ENCODE data around the gene ARHGEF6.

ARHGEF6 gene

GRCh38 chrX:136662976-136663375, 117.8 kb downstream of the ARHGEF6 start:
- Histone ChIP-seq H3K9me3 (ENCODE audit: control insufficient read depth, insufficient read depth, low read depth, low read length) (peaks cover 9% of the 10 kb centered on the region; the same call in 1 of the 2 replicates), H3K4me1 (ENCODE audit: control insufficient read depth, insufficient read depth, low read length) (no peaks in the 10 kb centered on the region), H3K4me3 (ENCODE audit: low read depth, low read length) (no peak overlapping the region), H3K27ac (ENCODE audit: extremely low read depth, low read depth, low read length) (no peak overlapping the region), H3K36me3 (ENCODE audit: control insufficient read depth in 2 of 2, insufficient read depth in 1 of 2, low read length in 2 of 2) (peaks cover 0 to 3% of the 10 kb centered on the region in 2 experiments; a peak in 1 of 3 replicates)
- ChIA-PET CTCF (no interaction called here), POLR2A (no interaction called here)
- TF ChIP-seq KLF1 (tag by site-specific recombination; IDR thresholded peaks at IDR 0.05), result no peak

- peaks cover 9% of the 10 kb centered on the region; the same call in 1 of the 2 replicates for H3K9me3 ChIP-seq (ENCODE audit: control insufficient read depth, insufficient read depth, low read depth, low read length)
- no peak overlapping the region for H3K27ac ChIP-seq (ENCODE audit: extremely low read depth, low read depth, low read length)
These were observed 118.6 kb downstream of the ARHGEF6 start for GRCh38 chrX:136662104-136662503.

GRCh38 chrX:136660896-136661295, 119.8 kb downstream of the ARHGEF6 start:
- H3K9me3 ChIP-seq (ENCODE audit: control insufficient read depth, insufficient read depth, low read depth, low read length), result peaks cover 9% of the 10 kb centered on the region; the same call in 1 of the 2 replicates
- ChIA-PET POLR2A (no interaction called here), CTCF (no interaction called here)
- no peak for TF ChIP-seq OVOL3 (tag by site-specific recombination; IDR thresholded peaks at IDR 0.05)
- TF ChIP-seq ZNF610 (tag by site-specific recombination; IDR thresholded peaks at IDR 0.05; ENCODE audit: borderline replicate concordance), result no peak
- TF ChIP-seq PRDM1 (tag by site-specific recombination; IDR thresholded peaks at IDR 0.05), result no peak
- TF ChIP-seq SETDB1 (IDR thresholded peaks at IDR 0.05; ENCODE audit: insufficient read length, low read length), result no peak
- no peak for TF ChIP-seq KLF10 (tag by site-specific recombination; IDR thresholded peaks at IDR 0.05)
- TF ChIP-seq ZNF639 (tag by site-specific recombination; IDR thresholded peaks at IDR 0.05), result no peak
- H3K4me3 ChIP-seq (ENCODE audit: low read depth, low read length), result no peak overlapping the region
- no peaks in the 10 kb centered on the region for H3K36me3 ChIP-seq (ENCODE audit: control insufficient read depth in 2 of 2, insufficient read depth in 1 of 2, low read length in 2 of 2)
- H3K27ac ChIP-seq (ENCODE audit: extremely low read depth, low read depth, low read length), result no peak overlapping the region
- H3K4me1 ChIP-seq (ENCODE audit: control insufficient read depth, insufficient read depth, low read length), result no peaks in the 10 kb centered on the region

More at GRCh38 chrX:136662104-136662503, 118.6 kb downstream of the ARHGEF6 start:
- ChIA-PET POLR2A (no interaction called here), CTCF (no interaction called here)
- TF ChIP-seq, protein P1, sequence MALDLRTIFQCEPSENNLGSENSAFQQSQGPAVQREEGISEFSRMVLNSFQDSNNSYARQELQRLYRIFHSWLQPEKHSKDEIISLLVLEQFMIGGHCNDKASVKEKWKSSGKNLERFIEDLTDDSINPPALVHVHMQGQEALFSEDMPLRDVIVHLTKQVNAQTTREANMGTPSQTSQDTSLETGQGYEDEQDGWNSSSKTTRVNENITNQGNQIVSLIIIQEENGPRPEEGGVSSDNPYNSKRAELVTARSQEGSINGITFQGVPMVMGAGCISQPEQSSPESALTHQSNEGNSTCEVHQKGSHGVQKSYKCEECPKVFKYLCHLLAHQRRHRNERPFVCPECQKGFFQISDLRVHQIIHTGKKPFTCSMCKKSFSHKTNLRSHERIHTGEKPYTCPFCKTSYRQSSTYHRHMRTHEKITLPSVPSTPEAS (tag by site-specific recombination; IDR thresholded peaks at IDR 0.05), result no peak
- TF ChIP-seq, protein P2, sequence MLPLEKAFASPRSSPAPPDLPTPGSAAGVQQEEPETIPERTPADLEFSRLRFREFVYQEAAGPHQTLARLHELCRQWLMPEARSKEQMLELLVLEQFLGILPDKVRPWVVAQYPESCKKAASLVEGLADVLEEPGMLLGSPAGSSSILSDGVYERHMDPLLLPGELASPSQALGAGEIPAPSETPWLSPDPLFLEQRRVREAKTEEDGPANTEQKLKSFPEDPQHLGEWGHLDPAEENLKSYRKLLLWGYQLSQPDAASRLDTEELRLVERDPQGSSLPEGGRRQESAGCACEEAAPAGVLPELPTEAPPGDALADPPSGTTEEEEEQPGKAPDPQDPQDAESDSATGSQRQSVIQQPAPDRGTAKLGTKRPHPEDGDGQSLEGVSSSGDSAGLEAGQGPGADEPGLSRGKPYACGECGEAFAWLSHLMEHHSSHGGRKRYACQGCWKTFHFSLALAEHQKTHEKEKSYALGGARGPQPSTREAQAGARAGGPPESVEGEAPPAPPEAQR (tag by site-specific recombination; IDR thresholded peaks at IDR 0.05), result no peak
- TF ChIP-seq, protein P3, sequence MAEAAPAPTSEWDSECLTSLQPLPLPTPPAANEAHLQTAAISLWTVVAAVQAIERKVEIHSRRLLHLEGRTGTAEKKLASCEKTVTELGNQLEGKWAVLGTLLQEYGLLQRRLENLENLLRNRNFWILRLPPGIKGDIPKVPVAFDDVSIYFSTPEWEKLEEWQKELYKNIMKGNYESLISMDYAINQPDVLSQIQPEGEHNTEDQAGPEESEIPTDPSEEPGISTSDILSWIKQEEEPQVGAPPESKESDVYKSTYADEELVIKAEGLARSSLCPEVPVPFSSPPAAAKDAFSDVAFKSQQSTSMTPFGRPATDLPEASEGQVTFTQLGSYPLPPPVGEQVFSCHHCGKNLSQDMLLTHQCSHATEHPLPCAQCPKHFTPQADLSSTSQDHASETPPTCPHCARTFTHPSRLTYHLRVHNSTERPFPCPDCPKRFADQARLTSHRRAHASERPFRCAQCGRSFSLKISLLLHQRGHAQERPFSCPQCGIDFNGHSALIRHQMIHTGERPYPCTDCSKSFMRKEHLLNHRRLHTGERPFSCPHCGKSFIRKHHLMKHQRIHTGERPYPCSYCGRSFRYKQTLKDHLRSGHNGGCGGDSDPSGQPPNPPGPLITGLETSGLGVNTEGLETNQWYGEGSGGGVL (tag by site-specific recombination; IDR thresholded peaks at IDR 0.05), result no peak
- TF ChIP-seq ZNF37A (tag by site-specific recombination; IDR thresholded peaks at IDR 0.05) (no peak), ZNF416 (tag by site-specific recombination; IDR thresholded peaks at IDR 0.05) (no peak), ZFP3 (tag by site-specific recombination; IDR thresholded peaks at IDR 0.05; ENCODE audit: low read depth) (no peak), GLIS1 (tag by site-specific recombination; IDR thresholded peaks at IDR 0.05) (no peak), YY2 (tag by site-specific recombination; IDR thresholded peaks at IDR 0.05) (no peak), ZNF621 (tag by site-specific recombination; IDR thresholded peaks at IDR 0.05) (no peak), ZNF596 (tag by site-specific recombination; IDR thresholded peaks at IDR 0.05) (no peak), ZNF610 (tag by site-specific recombination; IDR thresholded peaks at IDR 0.05; ENCODE audit: borderline replicate concordance) (no peak), ZBTB17 (tag by site-specific recombination; IDR thresholded peaks at IDR 0.05) (no peak)
- H3K4me1 ChIP-seq (ENCODE audit: control insufficient read depth, insufficient read depth, low read length), result no peaks in the 10 kb centered on the region
- H3K36me3 ChIP-seq (ENCODE audit: control insufficient read depth in 2 of 2, insufficient read depth in 1 of 2, low read length in 2 of 2), result no peaks in the 10 kb centered on the region
- no peak overlapping the region for H3K4me3 ChIP-seq (ENCODE audit: low read depth, low read length)

Data from HEK293 (cell line).